Prostate gland (tissue), 2 donors: Measurements from ENCODE around the gene ATP1A2.

Experiments
- CTCF ChIP-seq, 4 experiments: fragments of 200-600 bp in 2 of 4; fragments of 450-650 bp in 2 of 4; sonication (generic) in 2 of 4; IDR thresholded peaks; 1 replicate in 3 of 4; 2 replicates in 1 of 4; pipeline ENCODE4 v1.5.1; 2016 to 2019; ENCODE audit warnings: antibody characterized with exemption in 4 of 4, mild to moderate bottlenecking in 2 of 4, moderate library complexity in 2 of 4
- POLR2AphosphoS5 ChIP-seq: sonication (generic); formaldehyde crosslinking; IDR thresholded peaks from one replicate; pipeline ENCODE4 v1.6.1; 2017; ENCODE audit warnings: antibody characterized with exemption

- TF ChIP-seq CTCF (IDR thresholded peaks at IDR 0.05) (no peak), POLR2AphosphoS5 (no peak)
Observed at GRCh38 chr1:160134791-160135572, 19.4 kb downstream of the ATP1A2 start.
